ENCODE measurements around the gene TSFM. TPM values are rescaled to one million over a fixed set of nuclear protein-coding genes. Genes with fewer than 3 reads are reported as not detected.

TSFM gene
- total and polyA plus RNA-seq, 2 of the 13 experiments (the other 11 are each of a cell fraction or from before 2014, with no cell fraction given), result 29.8 to 68.3 TPM

DNA sequence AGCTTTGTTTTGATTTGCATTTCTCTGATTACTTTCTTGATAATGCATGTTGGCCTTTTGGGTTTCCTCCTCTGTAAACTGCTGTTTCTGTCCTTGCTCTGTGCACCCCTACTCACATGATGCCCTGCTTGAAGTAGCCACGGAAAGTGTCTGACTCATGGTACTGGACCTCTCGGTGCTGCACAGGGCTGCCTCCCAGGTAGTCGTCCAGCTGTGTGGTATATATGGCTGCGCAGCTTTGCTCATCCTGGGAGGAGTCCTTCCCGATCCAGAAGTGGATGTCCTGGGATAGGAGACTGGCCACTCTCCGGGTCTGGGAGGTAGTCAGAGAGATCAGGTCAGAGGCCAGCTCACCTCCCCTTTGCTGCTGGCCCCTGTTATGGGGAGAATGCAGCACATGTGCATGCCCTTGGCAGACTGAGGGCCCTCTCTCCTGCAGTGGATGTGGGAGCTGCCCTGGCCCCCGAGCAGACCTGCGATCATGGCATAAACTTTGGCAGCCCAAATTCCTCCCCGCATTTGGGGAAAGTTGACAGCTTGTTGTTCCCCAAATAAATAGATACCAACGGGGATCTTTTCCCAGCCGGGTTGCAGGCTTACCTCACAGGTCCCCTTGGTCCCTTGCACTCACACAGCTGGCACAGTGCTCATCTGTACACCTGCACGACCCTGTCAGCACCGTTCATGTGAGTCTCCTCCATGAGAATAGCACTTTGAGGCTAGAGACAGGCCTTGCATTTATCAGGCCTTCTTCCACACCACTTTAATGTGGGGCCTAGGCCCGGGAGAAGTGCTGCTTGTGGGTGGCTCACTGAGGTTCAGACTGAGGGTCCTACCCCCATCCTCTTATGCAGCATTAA, 30.8 kb downstream of the TSFM start:
- TF ChIP-seq EEA1 (CRISPR knock-in tag; IDR thresholded peaks at IDR 0.05; ENCODE audit: borderline replicate concordance) (0 out of 2 replicates have a peak, but pooled peaks have one; percentile 7), ZBED4 (CRISPR knock-in tag; IDR thresholded peaks at IDR 0.05; ENCODE audit: borderline replicate concordance) (no peak), POLR2G (IDR thresholded peaks at IDR 0.05; ENCODE audit: low read depth, low read length) (no peak), ZFP36L1 (CRISPR knock-in tag; IDR thresholded peaks at IDR 0.05) (no peak), ZNF343 (CRISPR knock-in tag; IDR thresholded peaks at IDR 0.05) (no peak), MEF2D (CRISPR knock-in tag; IDR thresholded peaks at IDR 0.05) (no peak), KLF12 (CRISPR knock-in tag; IDR thresholded peaks at IDR 0.05; ENCODE audit: borderline replicate concordance) (no peak), PRPF4 (IDR thresholded peaks at IDR 0.05; ENCODE audit: low read depth, low read length, poor library complexity, severe bottlenecking) (no peak)
- FAIRE-seq (no peak), DNase-seq (ENCODE audit: low spot score) (no peak), ATAC-seq (peak; percentile 4)
- Histone ChIP-seq H3K79me2 (ENCODE audit: insufficient read depth, low read length) (no peaks in the 10 kb centered on the region), H3K4me3 (replicated peaks in 1 of 3; ENCODE audit: insufficient read depth in 1 of 3, low read depth in 2 of 3, low read length in 3 of 3) (no peak overlapping the region), H3K4me1 (ENCODE audit: insufficient read depth, low read length) (peaks cover 63% of the 10 kb centered on the region), H3K9ac (ENCODE audit: insufficient read depth, low read depth, low read length) (no peak overlapping the region), H3K36me3 (replicated peaks in 1 of 2; ENCODE audit: control insufficient read depth in 1 of 2, insufficient read depth in 2 of 2, low read length in 2 of 2) (no peaks in the 10 kb centered on the region), H2AFZ (ENCODE audit: low read length) (no peak overlapping the region), H4K20me1 (ENCODE audit: insufficient read depth, low read length) (no peaks in the 10 kb centered on the region), H3K27ac (ENCODE audit: extremely low read length, insufficient read depth, low read length) (peak overlapping the region; percentile 65), H3K27me3 (ENCODE audit: control insufficient read depth in 1 of 2, insufficient read depth in 2 of 2, low read length in 2 of 2) (no peaks in the 10 kb centered on the region), H3K4me2 (ENCODE audit: low read depth, low read length) (no peak overlapping the region), H3K9me3 (ENCODE audit: low read length) (no peaks in the 10 kb centered on the region)
- BruUV-seq (replicated peaks), result no TSS peak
- POLR2A ChIA-PET, result interaction anchor here (1.0 to 1.9 kb wide), 3 partner anchors 30 to 41 kb away, joined by 3 to 6 read pairs (median 3); partner anchors contain the start of genes CTDSP2, EEF1AKMT3, METTL1 and TSFM
- in situ Hi-C loops (cut with HindIII; ENCODE audit: extremely low pct_ligation_motif_present, low pct_unique_long_range_greater_than_20kb), result no loop called here
- intact Hi-C loops (cut with micrococcal nuclease; ENCODE audit: unreplicated experiment), result no loop called here
- CTCF ChIA-PET (ENCODE audit: low intra/inter-chr PET ratio, low total read pairs), result interaction anchor here (0.7 kb wide), 1 partner anchor 92 kb away, joined by 4 read pairs; no protein-coding TSS in a partner anchor
- 83% methylated on average over 9 of the region's 14 CpGs for WGBS (ENCODE audit: low lambda C conversion rate)
